ENCODE results near the gene MIOX. TPM values are rescaled to one million over a fixed set of nuclear protein-coding genes. Genes with fewer than 3 reads are reported as not detected.

The MIOX gene
- total and polyA plus RNA-seq, 10 of the 15 experiments (the other 5 are each of a cell fraction or from before 2014, with no cell fraction given): 0.10 to 0.31 TPM; not detected in 8

- ChIA-PET SMC1A (ENCODE audit: uncharacterized antibody, unreplicated experiment) (interaction anchor here (0.6 to 2.4 kb wide), 3 partner anchors 11 to 29 kb away, joined by 3 to 18 read pairs (median 5); partner anchors contain the start of gene NCAPH2), CTCF (interaction anchor here (0.7 kb wide), 1 partner anchor 10 kb away, joined by 4 read pairs; no protein-coding TSS in a partner anchor), POLR2A (interaction anchor here (1.6 to 4.2 kb wide), 3 partner anchors 10 to 225 kb away, joined by 3 to 61 read pairs (median 8); partner anchors contain the start of genes LMF2 and NCAPH2), RAD21 (ENCODE audit: unreplicated experiment) (interaction anchor here (0.5 kb wide), 1 partner anchor 32 kb away, joined by 3 read pairs; the partner anchor contains the start of gene SYCE3)
- TSS peak; percentile 63 for BruUV-seq (replicated peaks)
- in situ Hi-C loops (cut with MboI): loop anchor here (10.0 kb wide), 1 partner anchor 566 kb away; the partner anchor contains the start of gene PIM3
- H3K27me3 ChIP-seq (replicated peaks in 1 of 2; ENCODE audit: control insufficient read depth in 2 of 2, insufficient read depth in 2 of 2, low read length in 1 of 2): no peaks in the 10 kb centered on the region
- intact Hi-C loops (cut with micrococcal nuclease; ENCODE audit: unreplicated experiment): no loop called here
- peak overlapping the region; percentile 71 for H3K4me2 ChIP-seq (ENCODE audit: control insufficient read depth, insufficient read depth)
- peaks cover 41% of the 10 kb centered on the region for H3K4me1 ChIP-seq (ENCODE audit: control insufficient read depth, insufficient read depth, low read length)
- H4K20me1 ChIP-seq (ENCODE audit: control insufficient read depth, insufficient read depth): no peaks in the 10 kb centered on the region
- H3K9ac ChIP-seq (ENCODE audit: control insufficient read depth, insufficient read depth, low read length): peak overlapping the region; percentile 100
- peak overlapping the region; percentile 100 for H3K27ac ChIP-seq (ENCODE audit: control insufficient read depth, insufficient read depth)
- H3K36me3 ChIP-seq (ENCODE audit: control insufficient read depth in 2 of 2, insufficient read depth in 2 of 2, low read length in 1 of 2): no peaks in the 10 kb centered on the region; a peak in 3 of 4 replicates
- H3K79me2 ChIP-seq (ENCODE audit: control insufficient read depth, insufficient read depth, low read length): peaks cover 61% of the 10 kb centered on the region
- H3K4me3 ChIP-seq: peak overlapping the region; percentile 78
- no peaks in the 10 kb centered on the region for H3K9me3 ChIP-seq (replicated peaks; ENCODE audit: control insufficient read depth, insufficient read depth, low read length)
- no peak overlapping the region for H2AFZ ChIP-seq (ENCODE audit: control insufficient read depth, low read depth, low read length)
- DNase-seq (ENCODE audit: low read depth, low spot score) (no peak), FAIRE-seq (no peak), ATAC-seq (peak; percentile 53)
- under 1% methylated on average over 49 of the region's 53 CpGs for WGBS (ENCODE audit: insufficient coverage, insufficient replicate concordance, low lambda C conversion rate, missing lambda C conversion rate)
- TF ChIP-seq RBBP5 (conservative IDR thresholded peaks at IDR 0.05) (no peak), SREBF1 (IDR thresholded peaks at IDR 0.05; ENCODE audit: low read length) (no peak), RAD21 (IDR thresholded peaks at IDR 0.05; ENCODE audit: insufficient read depth, low read depth, low read length) (no peak), SMAD5 (IDR thresholded peaks at IDR 0.05; ENCODE audit: low read depth) (peak; percentile 74; the same call in 1 of the 2 replicates), RELB (IDR thresholded peaks at IDR 0.05; ENCODE audit: low read depth) (peak; percentile 56; the same call in 1 of the 2 replicates), PAX5 (IDR thresholded peaks at IDR 0.05; ENCODE audit: borderline replicate concordance, low read depth, low read length) (peak; percentile 51; the same call in 1 of the 2 replicates), CREB1 (IDR thresholded peaks at IDR 0.05; ENCODE audit: low read depth) (no peak), POU2F2 (IDR thresholded peaks at IDR 0.05; ENCODE audit: borderline replicate concordance, low read depth, low read length) (peak; percentile 82; the same call in 2 of the 3 replicates), STAT1 (conservative IDR thresholded peaks at IDR 0.05) (0 out of 2 replicates have a peak, but pooled peaks have one; percentile 56), E2F8 (IDR thresholded peaks at IDR 0.05; ENCODE audit: low read depth, partially characterized antibody) (peak; percentile 52), SMAD1 (IDR thresholded peaks at IDR 0.05; ENCODE audit: low read depth, partially characterized antibody) (peak; percentile 87), IRF4 (IDR thresholded peaks at IDR 0.05; ENCODE audit: low read depth, low read length) (no peak), FOXK2 (IDR thresholded peaks at IDR 0.05) (no peak), TARDBP (IDR thresholded peaks at IDR 0.05; ENCODE audit: borderline replicate concordance) (no peak), BMI1 (IDR thresholded peaks at IDR 0.05; ENCODE audit: borderline replicate concordance) (peak; percentile 73; the same call in 1 of the 2 replicates)
- TF ChIP-seq, protein P1, sequence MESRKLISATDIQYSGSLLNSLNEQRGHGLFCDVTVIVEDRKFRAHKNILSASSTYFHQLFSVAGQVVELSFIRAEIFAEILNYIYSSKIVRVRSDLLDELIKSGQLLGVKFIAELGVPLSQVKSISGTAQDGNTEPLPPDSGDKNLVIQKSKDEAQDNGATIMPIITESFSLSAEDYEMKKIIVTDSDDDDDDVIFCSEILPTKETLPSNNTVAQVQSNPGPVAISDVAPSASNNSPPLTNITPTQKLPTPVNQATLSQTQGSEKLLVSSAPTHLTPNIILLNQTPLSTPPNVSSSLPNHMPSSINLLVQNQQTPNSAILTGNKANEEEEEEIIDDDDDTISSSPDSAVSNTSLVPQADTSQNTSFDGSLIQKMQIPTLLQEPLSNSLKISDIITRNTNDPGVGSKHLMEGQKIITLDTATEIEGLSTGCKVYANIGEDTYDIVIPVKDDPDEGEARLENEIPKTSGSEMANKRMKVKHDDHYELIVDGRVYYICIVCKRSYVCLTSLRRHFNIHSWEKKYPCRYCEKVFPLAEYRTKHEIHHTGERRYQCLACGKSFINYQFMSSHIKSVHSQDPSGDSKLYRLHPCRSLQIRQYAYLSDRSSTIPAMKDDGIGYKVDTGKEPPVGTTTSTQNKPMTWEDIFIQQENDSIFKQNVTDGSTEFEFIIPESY (IDR thresholded peaks at IDR 0.05): no peak
- TF ChIP-seq, protein P2, sequence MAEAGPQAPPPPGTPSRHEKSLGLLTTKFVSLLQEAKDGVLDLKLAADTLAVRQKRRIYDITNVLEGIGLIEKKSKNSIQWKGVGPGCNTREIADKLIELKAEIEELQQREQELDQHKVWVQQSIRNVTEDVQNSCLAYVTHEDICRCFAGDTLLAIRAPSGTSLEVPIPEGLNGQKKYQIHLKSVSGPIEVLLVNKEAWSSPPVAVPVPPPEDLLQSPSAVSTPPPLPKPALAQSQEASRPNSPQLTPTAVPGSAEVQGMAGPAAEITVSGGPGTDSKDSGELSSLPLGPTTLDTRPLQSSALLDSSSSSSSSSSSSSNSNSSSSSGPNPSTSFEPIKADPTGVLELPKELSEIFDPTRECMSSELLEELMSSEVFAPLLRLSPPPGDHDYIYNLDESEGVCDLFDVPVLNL (IDR thresholded peaks at IDR 0.05; ENCODE audit: low read depth, low read length): 0 out of 2 replicates have a peak, but pooled peaks have one; percentile 13
Measured at GRCh38 chr22:50530877-50531545, 44.4 kb downstream of the MIOX start.
